GOT3 (cell line): ENCODE data around the gene PALM2AKAP2.

Experiments
- DNase-seq: peaks from one replicate; lab custom pipeline; 2025; ENCODE audit warnings: mixed read lengths; lab: John Stamatoyannopoulos, UW

Gene PALM2AKAP2

DNA sequence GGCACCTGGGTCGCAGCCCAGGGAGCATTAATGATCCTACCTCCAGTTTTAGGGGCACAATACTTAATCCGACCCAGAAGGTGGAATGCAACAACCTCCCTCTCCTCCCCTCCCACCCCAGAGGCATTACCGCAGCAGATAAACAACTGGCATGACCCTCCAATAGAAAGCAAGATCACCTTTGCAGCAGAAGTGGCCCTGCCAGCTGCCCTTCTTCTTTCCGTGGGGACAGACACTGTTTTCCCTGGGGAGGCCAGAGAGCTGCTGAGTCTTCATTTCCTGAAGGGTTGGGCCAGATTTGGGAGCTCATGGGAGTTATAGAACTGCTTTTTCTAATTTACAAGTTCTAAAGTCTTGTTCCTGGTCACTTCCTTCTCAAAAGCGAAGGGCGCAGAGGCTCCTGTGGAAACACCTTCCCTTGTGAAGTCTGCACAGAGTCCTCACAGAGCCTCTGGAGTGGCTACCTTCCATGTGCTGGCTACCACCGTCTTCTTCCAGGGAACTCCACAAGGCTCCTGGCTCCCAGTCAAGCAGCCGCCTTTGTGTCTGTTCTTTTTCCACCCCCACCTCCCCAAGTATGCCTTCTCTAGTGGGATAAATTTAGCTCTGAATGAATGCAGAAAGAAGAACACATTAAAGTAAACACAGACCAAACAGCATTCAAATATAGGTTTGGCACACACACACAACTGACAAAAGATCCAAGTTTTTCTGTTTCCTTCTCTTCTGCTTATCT, 8.0 kb upstream of the PALM2AKAP2 start:
- DNase-seq: no peak

DNA sequence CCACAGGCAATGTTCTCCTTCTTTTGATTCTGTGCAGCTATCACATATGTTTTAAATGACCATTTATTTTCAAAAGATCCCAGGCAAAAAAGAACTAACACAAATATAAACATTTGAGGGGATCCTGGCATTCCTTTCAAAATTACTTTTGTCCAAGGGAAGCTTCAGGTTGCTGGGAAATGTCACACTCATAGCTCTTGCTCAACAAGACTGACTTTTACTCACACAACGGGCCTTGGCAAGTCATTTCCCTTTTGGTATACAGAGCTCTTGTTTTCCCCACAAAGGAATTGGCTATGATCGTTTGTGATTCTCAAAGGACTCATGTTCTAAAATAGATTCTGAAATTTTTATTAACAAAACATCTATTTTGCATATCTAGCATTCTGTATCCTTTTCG, 4.5 kb upstream of the PALM2AKAP2 start:
- no peak for DNase-seq

DNA sequence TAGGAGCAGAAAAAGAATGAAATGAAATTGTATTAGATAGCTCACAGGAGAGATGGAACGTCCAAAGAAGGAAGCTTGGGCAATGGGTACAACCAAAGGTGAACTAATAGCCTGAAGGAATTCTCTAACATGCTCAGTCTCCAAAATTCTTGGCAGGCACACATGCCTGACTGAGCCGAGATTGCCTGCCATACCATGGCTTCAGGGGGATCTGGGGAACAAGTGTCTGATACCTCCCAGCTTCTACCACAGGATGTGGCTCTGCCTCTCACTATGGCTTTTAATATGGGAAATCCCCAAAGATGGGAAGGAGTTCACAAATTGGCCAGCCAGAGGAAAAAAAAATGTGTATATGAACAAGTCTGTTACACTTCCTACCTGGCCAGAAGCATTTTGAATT, 3.6 kb upstream of the PALM2AKAP2 start:
- DNase-seq: no peak

DNA sequence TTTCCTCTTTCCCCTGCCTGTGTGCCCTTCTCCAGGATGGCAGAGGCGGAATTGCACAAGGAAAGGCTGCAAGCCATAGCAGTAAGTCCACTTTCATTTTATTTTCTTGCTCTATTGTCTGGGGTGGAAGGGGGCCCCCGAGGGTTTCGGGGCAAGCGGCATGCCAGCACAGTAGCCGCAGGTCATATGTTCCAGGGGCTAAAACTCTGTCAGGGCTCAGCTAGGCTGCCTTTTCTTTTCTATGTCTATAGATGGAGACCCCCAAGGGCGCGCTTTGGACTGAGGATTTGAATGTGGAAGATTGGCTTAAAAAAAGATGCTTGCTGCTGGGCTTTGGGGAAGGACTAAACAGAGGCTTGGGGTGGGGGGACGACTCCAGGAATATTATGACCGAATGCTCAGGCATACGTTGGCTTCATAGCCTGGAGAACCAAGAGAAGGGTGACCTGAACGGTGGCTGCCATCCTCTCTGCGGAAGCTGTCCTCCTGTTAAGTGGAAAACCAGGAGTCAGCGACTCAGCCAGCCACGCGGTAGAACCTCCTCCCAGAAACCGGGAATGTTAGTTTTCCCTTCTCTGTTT, 545 bp downstream of the PALM2AKAP2 start:
- no peak for DNase-seq

DNA sequence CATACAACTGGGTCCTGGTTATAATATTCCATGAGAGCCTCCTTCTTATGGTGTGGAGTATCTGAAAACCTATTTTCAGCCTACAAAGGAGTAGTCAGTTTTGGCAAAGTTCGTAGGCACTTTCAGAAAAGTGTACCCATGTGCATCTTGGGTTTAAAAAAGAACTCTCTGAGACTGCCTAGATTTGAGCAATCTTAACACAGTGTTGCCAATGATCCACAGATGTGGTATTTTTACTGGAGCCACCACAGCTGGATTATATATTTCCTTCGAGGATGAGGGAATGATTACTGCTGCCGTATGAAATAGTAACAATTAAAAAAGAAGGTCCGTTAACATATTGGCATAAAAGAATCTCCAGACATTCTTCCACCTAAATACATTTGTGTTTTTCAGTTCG, 1.1 kb downstream of the PALM2AKAP2 start:
- DNase-seq: no peak

DNA sequence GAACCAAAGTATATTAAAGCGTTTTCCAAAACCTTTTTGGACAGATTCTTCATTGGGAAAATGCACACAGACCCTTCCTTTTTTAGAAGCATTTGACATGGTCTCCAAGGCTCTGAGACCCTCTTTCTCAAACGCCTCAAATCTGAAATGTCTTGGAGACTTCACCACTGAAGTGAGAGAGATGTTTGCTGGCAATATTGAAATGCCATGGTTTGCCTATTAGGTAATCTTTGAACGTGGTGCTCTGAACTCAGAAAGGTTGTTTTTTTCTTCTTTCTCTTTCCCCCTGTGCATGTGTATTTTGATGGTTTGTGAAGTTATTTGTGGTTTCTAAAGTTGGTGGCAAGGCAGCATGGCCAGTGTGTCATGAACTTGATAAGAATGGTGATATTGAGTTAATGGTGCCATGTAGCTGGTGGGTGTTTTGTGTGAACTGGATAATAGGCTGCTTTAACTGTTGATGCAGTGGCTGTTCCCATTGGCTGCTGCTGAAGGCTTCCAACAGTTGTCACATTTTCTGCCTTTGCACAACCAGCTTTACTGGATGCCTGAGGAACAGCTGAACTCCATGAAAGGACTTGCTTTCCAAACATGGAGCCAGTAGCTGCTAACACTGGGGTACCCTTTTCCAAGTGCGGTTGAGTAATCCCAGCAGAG, 1.7 kb downstream of the PALM2AKAP2 start:
- DNase-seq: no peak

DNA sequence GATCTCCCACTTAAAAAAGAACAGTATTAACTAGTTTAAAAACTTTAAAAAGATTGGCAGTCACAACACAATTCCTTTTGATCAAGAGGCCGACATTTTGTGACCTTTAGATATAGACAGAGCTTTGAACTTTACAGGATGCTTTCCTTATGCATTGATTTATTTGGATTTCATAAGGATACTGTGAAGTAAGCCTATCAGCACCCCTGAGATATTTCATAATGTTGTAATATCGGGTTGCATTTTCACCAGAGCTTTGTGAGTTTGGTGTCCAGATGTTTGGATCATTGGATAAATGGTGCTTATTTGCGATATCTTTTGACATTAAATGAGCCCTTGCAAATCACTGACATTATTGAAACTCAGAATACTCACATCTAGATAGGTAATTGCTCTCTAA, 7.7 kb downstream of the PALM2AKAP2 start:
- DNase-seq: no peak

DNA sequence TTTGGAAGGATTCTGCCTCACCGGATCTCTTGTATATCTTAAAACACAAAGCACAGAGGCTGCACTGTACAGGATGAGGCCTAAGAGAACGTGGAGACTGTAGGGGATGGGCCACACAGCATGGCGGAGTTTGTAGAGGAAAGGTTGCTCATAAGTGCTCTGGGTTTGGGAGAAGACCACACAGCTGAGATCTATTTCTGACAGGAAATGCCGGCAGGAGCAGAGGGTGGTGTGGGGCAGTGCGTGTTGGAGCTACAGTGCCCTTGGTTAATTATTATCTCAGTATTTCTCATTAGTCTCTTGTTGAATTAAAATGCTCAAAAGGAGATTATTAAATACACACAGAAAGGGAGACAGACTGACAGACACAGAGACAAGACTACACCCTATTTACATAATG, 9.6 kb downstream of the PALM2AKAP2 start:
- DNase-seq: no peak

DNA sequence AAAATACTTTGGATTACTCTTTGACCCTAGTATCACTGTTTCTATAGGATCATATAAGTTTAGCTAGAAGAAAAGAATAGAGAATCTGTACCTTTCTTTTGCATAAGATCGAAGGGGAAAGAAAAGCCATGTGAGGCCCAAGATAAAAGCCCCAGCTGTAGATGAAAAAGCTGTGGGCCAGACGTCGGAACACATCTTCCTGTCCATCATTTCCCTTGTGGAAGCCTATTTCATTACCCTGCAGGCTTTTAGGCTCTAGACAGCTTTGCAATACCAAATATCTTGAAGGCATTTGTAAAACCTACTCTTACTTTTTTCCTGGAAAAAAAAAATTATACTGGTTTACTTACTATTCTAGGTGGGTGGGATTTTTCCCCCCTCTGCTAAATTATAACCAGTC, 10.0 kb downstream of the PALM2AKAP2 start:
- DNase-seq: no peak

DNA sequence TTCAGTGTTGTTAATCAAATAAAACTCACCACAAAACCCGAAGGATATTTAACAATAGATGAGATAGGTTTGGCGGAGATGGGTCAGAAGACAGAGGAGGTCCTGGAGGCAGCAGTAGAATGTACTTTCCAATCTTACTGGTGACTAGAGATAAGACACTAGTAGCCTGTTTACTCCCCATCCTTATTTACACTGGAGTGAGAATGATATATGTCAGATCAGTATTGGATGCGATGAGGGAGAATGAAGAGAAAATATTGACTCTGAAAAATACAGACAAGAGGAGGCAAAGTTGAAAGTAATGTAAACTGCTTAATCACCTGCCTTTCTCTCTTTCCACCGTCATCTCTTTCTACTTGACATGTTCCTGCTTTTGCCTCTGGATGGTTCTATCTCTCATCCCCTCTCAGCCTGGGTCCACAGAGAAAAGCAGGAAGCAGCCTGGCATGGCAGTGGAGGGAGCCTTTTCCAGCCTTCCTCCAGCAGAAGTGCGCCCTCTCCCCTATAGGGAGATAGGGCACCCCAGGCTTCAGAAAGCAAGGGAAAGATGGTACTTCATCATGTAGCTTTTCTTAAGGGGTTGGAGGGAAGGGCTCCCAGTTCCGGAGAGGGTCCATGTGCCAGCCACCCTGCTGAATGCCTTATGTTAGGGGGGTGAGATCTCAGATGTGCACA, 11.1 kb downstream of the PALM2AKAP2 start:
- no peak for DNase-seq

DNA sequence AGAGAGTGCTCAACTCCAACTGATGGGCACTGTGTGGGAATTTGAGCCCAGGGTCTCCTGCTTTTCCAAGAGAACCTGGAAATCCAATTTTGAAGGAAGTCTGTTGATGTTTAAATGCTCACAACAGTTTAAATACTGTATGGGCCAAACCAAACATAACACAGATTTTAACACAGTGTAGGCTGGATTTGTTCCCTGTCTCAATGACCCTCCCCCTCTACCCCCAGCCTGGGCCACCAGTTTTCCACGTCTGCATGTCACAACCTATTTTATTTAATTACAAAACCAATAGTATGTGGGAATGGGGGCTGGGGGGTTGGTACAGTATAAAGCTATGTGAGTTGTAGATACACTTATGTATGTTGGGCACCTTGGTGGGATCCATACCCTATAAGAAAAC, 11.7 kb downstream of the PALM2AKAP2 start:
- no peak for DNase-seq

DNA sequence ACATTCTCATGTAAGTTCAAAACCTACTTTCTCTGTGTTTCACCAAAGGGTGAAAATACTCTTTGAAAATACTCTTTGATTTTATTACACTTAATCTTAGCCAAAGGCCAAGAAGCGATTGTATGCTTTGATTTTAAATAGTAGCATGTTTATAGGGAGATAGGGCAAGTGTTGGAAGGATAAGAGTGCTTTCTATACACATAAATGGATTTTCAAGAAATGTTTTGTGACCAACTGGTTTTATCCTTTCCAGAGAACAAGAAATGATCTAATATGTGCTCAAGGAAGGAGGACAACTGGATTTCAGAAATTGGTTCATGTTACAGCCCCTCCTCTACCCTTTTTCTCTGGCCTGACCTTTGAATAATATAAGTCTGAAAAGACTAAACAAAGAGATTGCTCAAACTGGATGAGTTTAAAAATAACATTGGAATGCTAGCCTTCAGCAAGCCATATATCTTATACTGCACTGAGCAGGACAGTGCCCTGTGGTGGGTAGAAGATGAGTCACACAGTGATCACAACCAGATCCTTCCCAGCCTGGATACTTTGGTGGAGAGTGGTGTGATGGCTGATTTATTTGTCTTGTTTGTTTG, 13.1 kb downstream of the PALM2AKAP2 start:
- no peak for DNase-seq

DNA sequence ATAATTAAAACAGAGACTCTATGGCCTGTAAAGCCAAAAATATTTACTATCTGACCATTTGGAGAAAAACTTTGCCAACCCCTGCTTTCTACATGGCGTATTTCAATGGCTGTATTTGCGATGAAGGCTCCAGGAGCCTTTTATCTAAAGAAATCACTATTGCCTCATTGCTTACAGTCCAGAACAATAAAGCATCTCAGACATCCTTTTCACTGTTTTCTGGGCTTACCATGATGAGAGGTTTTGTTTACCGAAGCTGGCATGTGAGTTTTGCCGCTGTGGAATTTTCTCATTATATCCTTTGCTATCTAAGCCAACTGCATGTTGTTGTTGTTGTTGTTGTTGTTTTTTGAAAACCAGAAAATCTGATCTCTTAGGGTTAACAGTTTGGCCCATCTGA, 13.9 kb downstream of the PALM2AKAP2 start:
- DNase-seq: no peak

DNA sequence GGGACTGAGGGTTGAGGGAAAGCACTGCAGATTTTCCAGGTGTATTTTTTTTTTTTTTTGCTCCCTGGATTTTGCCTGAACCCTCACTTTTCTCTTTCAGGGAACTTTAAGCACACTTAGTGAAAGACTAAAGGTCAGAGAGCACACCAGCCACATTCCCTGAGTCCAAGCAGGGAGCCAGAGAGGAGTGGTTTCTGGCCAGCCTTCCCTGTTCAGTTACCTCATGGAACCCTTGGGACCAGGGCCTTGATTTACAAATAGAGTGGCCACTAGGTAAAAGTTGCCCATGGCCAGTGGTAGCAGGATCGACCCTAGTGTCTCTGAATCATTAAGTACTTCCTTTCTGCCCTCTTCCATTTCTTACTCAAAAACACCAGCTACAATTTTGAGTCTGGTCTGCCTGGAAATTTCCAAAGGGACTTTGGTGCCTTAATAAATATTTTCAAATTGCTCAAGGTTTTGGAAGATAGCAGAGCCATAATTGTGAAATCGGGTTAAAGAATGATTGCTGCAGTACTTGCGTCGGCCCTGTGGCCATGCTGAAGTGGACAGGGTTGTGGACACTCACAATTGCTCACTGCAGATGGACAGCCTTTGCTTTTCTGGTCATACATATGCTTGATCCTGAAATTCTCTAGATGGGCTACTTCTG, 14.5 kb downstream of the PALM2AKAP2 start:
- no peak for DNase-seq

DNA sequence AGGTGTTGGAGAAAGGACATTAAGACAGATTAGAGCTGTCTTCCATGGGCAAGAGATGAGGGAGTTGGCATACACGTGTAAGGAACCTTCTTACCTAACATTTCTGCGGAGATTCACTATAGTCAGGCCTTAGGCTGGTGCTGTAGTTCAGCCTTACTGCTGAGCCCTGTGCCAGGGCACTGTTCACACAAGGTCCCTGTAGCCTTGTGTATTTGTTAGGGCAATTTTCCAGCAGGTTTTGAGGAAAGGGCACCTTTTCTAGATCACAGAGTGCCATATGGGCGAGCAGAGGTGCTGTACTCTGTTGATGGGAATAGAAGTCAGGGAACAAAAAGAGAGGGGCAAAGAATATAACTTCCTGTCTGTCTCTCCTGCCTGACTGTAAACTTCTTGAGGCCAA, 15.6 kb downstream of the PALM2AKAP2 start:
- no peak for DNase-seq

DNA sequence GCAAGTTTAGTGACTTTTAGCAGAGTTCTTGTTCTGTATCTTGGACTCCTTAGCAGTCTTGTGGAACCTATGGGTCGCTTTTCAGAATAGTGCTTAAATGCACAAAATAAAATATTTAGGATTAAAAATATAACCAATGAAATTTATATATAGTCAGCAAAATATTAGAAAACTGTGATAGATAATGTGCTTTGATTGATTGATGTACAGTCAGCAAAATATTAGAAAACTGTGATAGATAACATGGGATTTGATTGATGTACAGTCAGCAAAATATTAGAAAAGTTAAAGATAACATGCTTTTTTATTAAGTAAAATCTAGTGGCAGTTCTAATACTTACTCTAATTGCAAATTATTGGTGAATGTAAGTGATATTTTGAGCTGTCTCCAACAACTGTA, 16.1 kb downstream of the PALM2AKAP2 start:
- no peak for DNase-seq

DNA sequence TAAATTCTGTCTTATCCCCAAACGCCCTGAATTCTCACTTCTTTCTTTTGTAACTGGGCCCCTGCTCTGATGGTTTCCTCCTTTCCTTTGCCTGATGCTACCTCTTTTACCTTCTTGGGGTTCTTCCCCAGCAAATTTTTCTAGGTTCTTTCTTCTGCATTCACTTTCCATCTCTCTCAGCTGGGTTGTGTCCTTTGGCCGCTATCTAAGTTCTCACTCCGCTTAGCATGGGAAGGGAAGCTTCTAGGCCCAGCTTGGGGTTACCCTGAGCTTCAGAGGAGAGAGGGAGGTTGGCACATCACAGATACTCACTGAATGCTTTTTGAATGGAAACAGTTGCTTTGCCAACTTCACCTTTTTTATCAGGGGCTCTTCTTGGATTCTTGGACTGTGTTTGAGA, 17.0 kb downstream of the PALM2AKAP2 start:
- DNase-seq: no peak

DNA sequence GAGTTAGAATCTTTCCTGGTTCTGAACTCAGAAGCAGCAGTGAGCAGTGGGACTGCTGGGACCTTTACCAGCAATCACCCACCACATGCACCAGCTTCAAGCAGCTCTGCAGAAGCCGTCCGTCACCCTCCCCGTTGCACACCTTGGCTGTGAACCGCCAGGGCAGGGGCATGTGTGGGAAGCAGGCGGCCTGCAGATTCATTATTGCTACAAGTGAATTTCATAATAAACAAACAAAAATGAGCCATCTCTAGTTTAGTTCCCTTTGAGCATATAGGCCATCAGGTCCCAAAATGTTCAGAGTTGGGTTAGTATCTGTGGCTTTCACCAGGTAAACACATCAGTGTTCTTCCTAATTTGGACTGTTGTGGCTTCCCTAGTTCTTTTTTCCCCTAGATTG, 17.5 kb downstream of the PALM2AKAP2 start:
- DNase-seq: no peak

DNA sequence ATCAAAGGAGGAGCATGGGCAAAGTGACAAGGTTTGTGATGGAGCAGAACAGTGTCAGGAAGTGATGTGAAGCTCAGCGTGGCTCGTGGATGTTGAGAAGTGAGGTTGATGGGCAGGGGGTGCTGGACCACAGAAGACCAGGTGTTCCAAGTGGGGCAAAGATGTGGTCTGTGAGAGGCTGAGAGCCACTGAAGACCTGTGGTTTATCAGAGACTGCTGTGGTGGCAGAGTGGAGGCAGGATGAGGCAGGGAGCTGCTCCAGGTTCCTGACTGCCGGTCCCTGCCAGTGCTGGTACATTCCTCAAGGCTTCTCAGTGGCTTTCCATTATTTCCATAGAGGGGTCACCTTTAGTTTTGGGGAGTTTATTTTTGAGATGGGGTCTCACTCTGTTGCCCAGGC, 19.1 kb downstream of the PALM2AKAP2 start:
- DNase-seq: no peak

DNA sequence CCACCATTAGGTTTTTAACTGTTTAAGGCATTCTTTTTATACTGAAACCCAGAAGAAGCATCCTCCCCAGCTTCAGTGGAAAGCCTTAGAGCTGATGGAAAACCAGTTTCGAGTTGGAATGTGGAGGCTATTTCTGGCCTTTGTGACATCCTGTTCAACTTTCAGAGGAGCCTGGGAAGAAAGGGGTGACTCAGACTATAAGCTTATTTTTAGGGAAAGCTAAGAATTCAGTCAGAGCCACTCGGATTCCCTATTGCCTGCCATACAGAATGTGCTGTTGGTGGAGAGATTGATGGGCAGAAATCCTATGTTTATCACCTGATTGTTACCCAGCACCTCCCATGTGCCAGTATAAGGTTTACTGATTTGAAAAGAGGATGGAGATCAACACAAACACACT, 19.8 kb downstream of the PALM2AKAP2 start:
- no peak for DNase-seq

DNA sequence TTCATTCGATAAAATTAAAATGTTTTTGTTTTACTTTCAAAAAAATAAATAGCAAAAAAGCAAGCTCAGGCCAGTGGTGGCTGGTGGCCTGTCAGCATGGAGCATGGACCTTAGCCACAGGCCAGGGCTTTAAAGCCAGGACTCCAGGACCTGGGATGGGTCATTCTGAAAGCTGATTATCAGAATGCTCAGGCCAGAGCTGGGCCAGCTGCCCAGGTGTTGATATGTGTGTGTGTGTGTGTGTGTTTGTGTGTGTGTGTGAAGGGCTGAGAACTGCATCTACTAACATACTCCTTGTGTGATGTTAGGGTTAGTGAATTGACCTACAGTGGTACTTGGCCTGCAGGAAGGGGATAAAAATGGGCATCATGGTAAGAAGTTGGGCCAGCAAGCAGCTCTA, 21.5 kb downstream of the PALM2AKAP2 start:
- no peak for DNase-seq

DNA sequence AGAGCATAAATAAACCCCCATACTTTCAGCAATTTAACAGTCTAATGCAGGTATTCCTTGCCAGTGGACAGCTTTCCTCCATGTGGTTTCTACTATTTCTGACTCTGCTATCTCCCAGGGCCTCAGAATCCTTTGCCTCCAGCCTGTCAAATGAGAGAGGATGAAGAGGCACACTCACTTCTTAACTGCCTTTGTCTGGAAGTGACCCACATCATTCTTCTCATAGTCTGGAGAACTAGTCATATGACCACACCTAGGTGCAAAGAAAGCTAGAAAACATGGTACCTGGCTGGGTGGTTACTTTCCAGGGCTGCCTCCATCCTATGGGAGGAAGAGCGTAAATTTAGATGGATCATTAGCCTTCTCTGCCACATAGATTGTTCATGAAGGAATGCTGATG, 22.5 kb downstream of the PALM2AKAP2 start:
- no peak for DNase-seq
